HepG2 (cell line): ENCODE data around the gene CEBPG. TPM values are rescaled to one million over a fixed set of nuclear protein-coding genes. Genes with fewer than 3 reads are reported as not detected.

Experiments
- ELF4 ChIP-seq: sonication (generic); formaldehyde crosslinking; IDR thresholded peaks from 2 replicates; pipeline ENCODE4 v1.5.0; 2020; ENCODE audit warnings: missing genetic modification reagents, mild to moderate bottlenecking, moderate library complexity, borderline replicate concordance
- GATAD1 ChIP-seq: IDR thresholded peaks from 2 replicates; pipeline ENCODE4 v1.6.1; 2016; ENCODE audit warnings: missing genetic modification reagents, missing compliant biosample characterization
- ISL2 ChIP-seq: sonication (generic); formaldehyde crosslinking; IDR thresholded peaks from 2 replicates; pipeline ENCODE4 v1.5.0; 2020; ENCODE audit warnings: missing genetic modification reagents
- PAWR ChIP-seq: sonication (generic); formaldehyde crosslinking; IDR thresholded peaks from 2 replicates; pipeline ENCODE4 v1.4.0; 2020; ENCODE audit warnings: missing genetic modification reagents, mild to moderate bottlenecking, borderline replicate concordance
- RFX1 ChIP-seq: fragments of 450-650 bp; IDR thresholded peaks from 2 replicates; pipeline ENCODE4 v1.6.1; 2017
- SMYD3 ChIP-seq: sonication (generic); formaldehyde crosslinking; IDR thresholded peaks from 2 replicates; pipeline ENCODE4 v1.8.1; 2023; ENCODE audit warnings: mild to moderate bottlenecking, missing genetic modification reagents
- TBP ChIP-seq: sonication (generic); formaldehyde crosslinking; IDR thresholded peaks from 2 replicates; pipeline ENCODE4 v1.5.0; 2020; ENCODE audit warnings: missing genetic modification reagents
- TEAD3 ChIP-seq: optimal IDR thresholded peaks from 2 replicates; pipeline ENCODE3; 2016; ENCODE audit warnings: borderline replicate concordance
- ZFP36L1 ChIP-seq: sonication (generic); formaldehyde crosslinking; IDR thresholded peaks from 2 replicates; pipeline ENCODE4 v1.8.0; 2022; ENCODE audit warnings: mild to moderate bottlenecking, missing genetic modification reagents, moderate library complexity
- ZNF510 ChIP-seq: sonication (generic); formaldehyde crosslinking; IDR thresholded peaks from 2 replicates; pipeline ENCODE4 v1.4.0; 2020; ENCODE audit warnings: low read depth, mild to moderate bottlenecking, missing genetic modification reagents
- ZNF550 ChIP-seq: sonication (generic); formaldehyde crosslinking; IDR thresholded peaks from 2 replicates; pipeline ENCODE4 v1.4.0; 2020; ENCODE audit warnings: mild to moderate bottlenecking, missing genetic modification reagents, borderline replicate concordance
- polyA plus RNA-seq, 8 experiments: library from polyadenylated mRNA; depleted of rRNA in 3 of 8; stranded (reverse) in 7 of 8; unstranded in 1 of 8; fragments of >200 nt; fragmentation: Illumina TruSeq in 4 of 8; extraction: Trizol in 4 of 8; gene quantifications; 2 replicates each; pipeline versions ENCODE4 v1.2.1 to v1.2.3, GENCODE V29; 2011 to 2016; ENCODE audit warnings: low read depth in 4 of 8, missing spikeins in 1 of 8, mixed read lengths in 1 of 8; ENCODE audit not compliant: insufficient read depth in 1 of 8
- total RNA-seq, 5 experiments: library from RNA; depleted of rRNA; stranded (reverse); fragments of >200 nt; fragmentation: Illumina TruSeq; extraction: Trizol; gene quantifications; 2 replicates each; pipeline ENCODE4 v1.2.3, GENCODE V29; 2016; ENCODE audit warnings: low read depth in 1 of 5
- TF ChIP-seq, protein P1 (sequence below): sonication (generic); formaldehyde crosslinking; IDR thresholded peaks from 2 replicates; pipeline ENCODE4 v1.4.0; 2020; ENCODE audit warnings: mild to moderate bottlenecking, missing genetic modification reagents
- TF ChIP-seq, protein P2 (sequence below): sonication (generic); formaldehyde crosslinking; IDR thresholded peaks from one replicate; pipeline ENCODE4 v1.5.1; 2020; ENCODE audit warnings: mild to moderate bottlenecking, missing genetic modification reagents; ENCODE audit errors: not compliant biosample characterization
- TF ChIP-seq, protein P3 (sequence below): IDR thresholded peaks from 2 replicates; pipeline ENCODE4 v1.6.1; 2018; ENCODE audit warnings: missing genetic modification reagents, mild to moderate bottlenecking, missing compliant biosample characterization
- TF ChIP-seq, protein P4 (sequence below): sonication (generic); formaldehyde crosslinking; IDR thresholded peaks from 2 replicates; pipeline ENCODE4; 2020; ENCODE audit warnings: missing genetic modification reagents, mild to moderate bottlenecking, borderline replicate concordance

CEBPG gene
- total and polyA plus RNA-seq, 2 of the 13 experiments (the other 11 are each of a cell fraction or from before 2014, with no cell fraction given), result 25.7 to 34.3 TPM

DNA sequence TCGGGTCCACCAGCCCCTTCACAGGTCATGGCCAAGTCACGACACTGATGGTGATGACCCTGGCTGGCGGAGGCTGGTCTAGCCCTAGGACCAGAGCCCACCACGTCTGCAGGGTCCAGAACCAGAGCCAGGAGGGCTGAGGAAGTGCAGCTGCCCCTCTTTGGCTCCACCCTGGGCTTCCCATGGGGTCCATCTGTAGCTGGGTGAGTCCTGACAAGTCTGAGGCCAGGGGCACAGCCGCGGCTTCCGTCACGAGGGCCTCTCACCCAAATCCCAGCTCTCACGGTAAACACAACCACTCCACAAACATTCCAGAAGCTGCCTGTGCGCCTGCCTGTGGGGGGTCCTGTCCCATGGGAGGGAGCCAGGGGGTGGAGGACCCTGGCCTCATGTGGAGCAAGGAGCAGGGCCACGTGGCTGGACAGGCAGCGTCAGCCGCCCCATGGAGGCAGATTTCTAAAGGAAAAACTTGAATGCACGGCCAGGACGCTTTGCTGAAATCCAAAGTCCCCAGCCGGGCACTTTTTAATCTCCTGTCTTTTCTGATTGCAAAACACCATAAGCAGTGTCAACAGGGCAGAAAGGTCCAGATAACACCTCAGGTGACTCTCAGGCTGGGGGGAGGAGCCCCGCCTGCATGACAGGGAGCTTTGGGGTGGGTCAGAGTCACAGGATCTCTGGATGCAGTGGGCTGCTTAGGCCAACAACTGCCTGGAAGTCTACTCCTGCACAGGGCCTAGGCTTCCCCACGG, 29.9 kb downstream of the CEBPG start (continued):
- TF ChIP-seq, protein P1, sequence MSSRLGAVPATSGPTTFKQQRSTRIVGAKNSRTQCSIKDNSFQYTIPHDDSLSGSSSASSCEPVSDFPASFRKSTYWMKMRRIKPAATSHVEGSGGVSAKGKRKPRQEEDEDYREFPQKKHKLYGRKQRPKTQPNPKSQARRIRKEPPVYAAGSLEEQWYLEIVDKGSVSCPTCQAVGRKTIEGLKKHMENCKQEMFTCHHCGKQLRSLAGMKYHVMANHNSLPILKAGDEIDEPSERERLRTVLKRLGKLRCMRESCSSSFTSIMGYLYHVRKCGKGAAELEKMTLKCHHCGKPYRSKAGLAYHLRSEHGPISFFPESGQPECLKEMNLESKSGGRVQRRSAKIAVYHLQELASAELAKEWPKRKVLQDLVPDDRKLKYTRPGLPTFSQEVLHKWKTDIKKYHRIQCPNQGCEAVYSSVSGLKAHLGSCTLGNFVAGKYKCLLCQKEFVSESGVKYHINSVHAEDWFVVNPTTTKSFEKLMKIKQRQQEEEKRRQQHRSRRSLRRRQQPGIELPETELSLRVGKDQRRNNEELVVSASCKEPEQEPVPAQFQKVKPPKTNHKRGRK (CRISPR knock-in tag), result 0 out of 2 replicates have a peak, but pooled peaks have one; percentile 16
- TF ChIP-seq, protein P2, sequence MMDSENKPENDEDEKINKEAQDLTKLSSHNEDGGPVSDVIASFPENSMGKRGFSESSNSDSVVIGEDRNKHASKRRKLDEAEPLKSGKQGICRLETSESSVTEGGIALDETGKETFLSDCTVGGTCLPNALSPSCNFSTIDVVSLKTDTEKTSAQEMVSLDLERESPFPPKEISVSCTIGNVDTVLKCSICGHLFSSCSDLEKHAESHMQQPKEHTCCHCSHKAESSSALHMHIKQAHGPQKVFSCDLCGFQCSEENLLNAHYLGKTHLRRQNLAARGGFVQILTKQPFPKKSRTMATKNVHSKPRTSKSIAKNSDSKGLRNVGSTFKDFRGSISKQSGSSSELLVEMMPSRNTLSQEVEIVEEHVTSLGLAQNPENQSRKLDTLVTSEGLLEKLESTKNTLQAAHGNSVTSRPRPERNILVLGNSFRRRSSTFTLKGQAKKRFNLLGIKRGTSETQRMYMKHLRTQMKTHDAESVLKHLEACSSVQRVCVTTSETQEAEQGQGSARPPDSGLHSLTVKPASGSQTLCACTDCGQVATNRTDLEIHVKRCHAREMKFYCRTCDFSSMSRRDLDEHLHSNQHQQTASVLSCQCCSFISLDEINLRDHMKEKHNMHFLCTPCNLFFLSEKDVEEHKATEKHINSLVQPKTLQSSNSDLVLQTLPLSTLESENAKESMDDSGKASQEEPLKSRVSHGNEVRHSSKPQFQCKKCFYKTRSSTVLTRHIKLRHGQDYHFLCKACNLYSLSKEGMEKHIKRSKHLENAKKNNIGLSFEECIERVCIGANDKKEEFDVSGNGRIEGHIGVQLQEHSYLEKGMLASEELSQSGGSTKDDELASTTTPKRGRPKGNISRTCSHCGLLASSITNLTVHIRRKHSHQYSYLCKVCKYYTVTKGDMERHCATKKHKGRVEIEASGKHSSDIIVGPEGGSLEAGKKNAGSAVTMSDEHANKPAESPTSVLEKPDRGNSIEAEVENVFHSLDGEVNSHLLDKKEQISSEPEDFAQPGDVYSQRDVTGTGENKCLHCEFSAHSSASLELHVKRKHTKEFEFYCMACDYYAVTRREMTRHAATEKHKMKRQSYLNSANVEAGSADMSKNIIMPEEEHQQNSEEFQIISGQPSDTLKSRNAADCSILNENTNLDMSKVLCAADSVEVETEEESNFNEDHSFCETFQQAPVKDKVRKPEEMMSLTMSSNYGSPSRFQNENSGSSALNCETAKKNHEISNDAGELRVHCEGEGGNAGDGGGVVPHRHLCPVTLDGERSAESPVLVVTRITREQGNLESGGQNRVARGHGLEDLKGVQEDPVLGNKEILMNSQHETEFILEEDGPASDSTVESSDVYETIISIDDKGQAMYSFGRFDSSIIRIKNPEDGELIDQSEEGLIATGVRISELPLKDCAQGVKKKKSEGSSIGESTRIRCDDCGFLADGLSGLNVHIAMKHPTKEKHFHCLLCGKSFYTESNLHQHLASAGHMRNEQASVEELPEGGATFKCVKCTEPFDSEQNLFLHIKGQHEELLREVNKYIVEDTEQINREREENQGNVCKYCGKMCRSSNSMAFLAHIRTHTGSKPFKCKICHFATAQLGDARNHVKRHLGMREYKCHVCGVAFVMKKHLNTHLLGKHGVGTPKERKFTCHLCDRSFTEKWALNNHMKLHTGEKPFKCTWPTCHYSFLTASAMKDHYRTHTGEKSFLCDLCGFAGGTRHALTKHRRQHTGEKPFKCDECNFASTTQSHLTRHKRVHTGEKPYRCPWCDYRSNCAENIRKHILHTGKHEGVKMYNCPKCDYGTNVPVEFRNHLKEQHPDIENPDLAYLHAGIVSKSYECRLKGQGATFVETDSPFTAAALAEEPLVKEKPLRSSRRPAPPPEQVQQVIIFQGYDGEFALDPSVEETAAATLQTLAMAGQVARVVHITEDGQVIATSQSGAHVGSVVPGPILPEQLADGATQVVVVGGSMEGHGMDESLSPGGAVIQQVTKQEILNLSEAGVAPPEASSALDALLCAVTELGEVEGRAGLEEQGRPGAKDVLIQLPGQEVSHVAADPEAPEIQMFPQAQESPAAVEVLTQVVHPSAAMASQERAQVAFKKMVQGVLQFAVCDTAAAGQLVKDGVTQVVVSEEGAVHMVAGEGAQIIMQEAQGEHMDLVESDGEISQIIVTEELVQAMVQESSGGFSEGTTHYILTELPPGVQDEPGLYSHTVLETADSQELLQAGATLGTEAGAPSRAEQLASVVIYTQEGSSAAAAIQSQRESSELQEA (CRISPR knock-in tag), result peak; percentile 87
- TF ChIP-seq PAWR (CRISPR knock-in tag) (no peak), RFX1 (no peak), TBP (no peak), ISL2 (peak; percentile 92), ZNF510 (CRISPR knock-in tag) (peak; percentile 83; the same call in 1 of the 2 replicates), ZNF550 (CRISPR knock-in tag) (no peak; the same call in 1 of the 2 replicates), TEAD3 (CRISPR knock-in tag) (peak; percentile 92), GATAD1 (CRISPR knock-in tag) (peak; percentile 41; the same call in 1 of the 2 replicates), ELF4 (CRISPR knock-in tag) (no peak), ZFP36L1 (CRISPR knock-in tag) (peak; percentile 99), SMYD3 (CRISPR knock-in tag) (peak; percentile 96)
- TF ChIP-seq, protein P3, sequence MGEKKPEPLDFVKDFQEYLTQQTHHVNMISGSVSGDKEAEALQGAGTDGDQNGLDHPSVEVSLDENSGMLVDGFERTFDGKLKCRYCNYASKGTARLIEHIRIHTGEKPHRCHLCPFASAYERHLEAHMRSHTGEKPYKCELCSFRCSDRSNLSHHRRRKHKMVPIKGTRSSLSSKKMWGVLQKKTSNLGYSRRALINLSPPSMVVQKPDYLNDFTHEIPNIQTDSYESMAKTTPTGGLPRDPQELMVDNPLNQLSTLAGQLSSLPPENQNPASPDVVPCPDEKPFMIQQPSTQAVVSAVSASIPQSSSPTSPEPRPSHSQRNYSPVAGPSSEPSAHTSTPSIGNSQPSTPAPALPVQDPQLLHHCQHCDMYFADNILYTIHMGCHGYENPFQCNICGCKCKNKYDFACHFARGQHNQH (CRISPR knock-in tag), result peak; percentile 99
- TF ChIP-seq, protein P4, sequence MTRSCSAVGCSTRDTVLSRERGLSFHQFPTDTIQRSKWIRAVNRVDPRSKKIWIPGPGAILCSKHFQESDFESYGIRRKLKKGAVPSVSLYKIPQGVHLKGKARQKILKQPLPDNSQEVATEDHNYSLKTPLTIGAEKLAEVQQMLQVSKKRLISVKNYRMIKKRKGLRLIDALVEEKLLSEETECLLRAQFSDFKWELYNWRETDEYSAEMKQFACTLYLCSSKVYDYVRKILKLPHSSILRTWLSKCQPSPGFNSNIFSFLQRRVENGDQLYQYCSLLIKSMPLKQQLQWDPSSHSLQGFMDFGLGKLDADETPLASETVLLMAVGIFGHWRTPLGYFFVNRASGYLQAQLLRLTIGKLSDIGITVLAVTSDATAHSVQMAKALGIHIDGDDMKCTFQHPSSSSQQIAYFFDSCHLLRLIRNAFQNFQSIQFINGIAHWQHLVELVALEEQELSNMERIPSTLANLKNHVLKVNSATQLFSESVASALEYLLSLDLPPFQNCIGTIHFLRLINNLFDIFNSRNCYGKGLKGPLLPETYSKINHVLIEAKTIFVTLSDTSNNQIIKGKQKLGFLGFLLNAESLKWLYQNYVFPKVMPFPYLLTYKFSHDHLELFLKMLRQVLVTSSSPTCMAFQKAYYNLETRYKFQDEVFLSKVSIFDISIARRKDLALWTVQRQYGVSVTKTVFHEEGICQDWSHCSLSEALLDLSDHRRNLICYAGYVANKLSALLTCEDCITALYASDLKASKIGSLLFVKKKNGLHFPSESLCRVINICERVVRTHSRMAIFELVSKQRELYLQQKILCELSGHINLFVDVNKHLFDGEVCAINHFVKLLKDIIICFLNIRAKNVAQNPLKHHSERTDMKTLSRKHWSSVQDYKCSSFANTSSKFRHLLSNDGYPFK, result peak; percentile 88
